Transverse colon (tissue), 4 donors: ENCODE measurements around the gene BIRC7. TPM values are rescaled to one million over a fixed set of nuclear protein-coding genes. Genes with fewer than 3 reads are reported as not detected.

Experiments
- DNase-seq: peaks from one replicate; pipeline ENCODE4 v3.0.0-alpha.2; 2019
- H3K27ac ChIP-seq, 4 donors: fragments of 200-600 bp; sonication (generic); 2 replicates each; pipeline ENCODE4 v1.5.1; 2016 to 2018; ENCODE audit warnings: inconsistent platforms in 4 of 4
- H3K27me3 ChIP-seq: fragments of 200-600 bp; sonication (generic); 2 replicates; pipeline ENCODE4 v1.5.1; 2017; ENCODE audit warnings: inconsistent platforms
- H3K36me3 ChIP-seq, 4 donors: fragments of 200-600 bp; sonication (generic); 2 replicates each; pipeline ENCODE4 v1.5.1; 2017 to 2019; ENCODE audit warnings: inconsistent platforms in 4 of 4
- H3K4me1 ChIP-seq, 4 donors: fragments of 200-600 bp; sonication (generic); 2 replicates each; pipeline ENCODE4 v1.5.1; 2017 to 2020; ENCODE audit warnings: inconsistent platforms in 4 of 4
- H3K4me3 ChIP-seq, 4 donors: fragments of 200-600 bp; sonication (generic); 1 replicate in 1 of 4; 2 replicates in 3 of 4; pipeline versions ENCODE4 v1.5.1 to v1.6.1; 2017 to 2019; ENCODE audit warnings: inconsistent platforms in 4 of 4
- H3K9me3 ChIP-seq, 2 donors: fragments of 200-600 bp; sonication (generic); 2 replicates each; pipeline ENCODE4 v1.5.1; 2017 to 2019; ENCODE audit warnings: inconsistent platforms in 2 of 2
- CTCF ChIP-seq, 5 experiments: fragments of 200-600 bp in 3 of 5; fragments of 450-650 bp in 2 of 5; sonication (generic) in 3 of 5; IDR thresholded peaks; 1 replicate in 2 of 5; 2 replicates in 3 of 5; pipeline ENCODE4 v1.5.1; 2016 to 2017; ENCODE audit warnings: antibody characterized with exemption in 5 of 5, inconsistent platforms in 3 of 5, mild to moderate bottlenecking in 2 of 5, moderate library complexity in 1 of 5
- EP300 ChIP-seq: sonication (generic); formaldehyde crosslinking; IDR thresholded peaks from one replicate; pipeline ENCODE4 v1.6.1; 2017; ENCODE audit warnings: antibody characterized with exemption, low read depth
- POLR2A ChIP-seq: fragments of 450-650 bp; IDR thresholded peaks from one replicate; pipeline ENCODE4 v1.6.1; 2016; ENCODE audit warnings: antibody characterized with exemption, mild to moderate bottlenecking, moderate library complexity
- POLR2AphosphoS5 ChIP-seq, 3 donors: sonication (generic); formaldehyde crosslinking; IDR thresholded peaks; one replicate each; pipeline ENCODE4 v1.6.1; 2016; ENCODE audit warnings: antibody characterized with exemption in 3 of 3
- whole genome bisulfite sequencing, 2 donors: methylation state at CpG; one replicate each; pipeline ENCODE4 v1.1.5; 2018; ENCODE audit warnings: low coverage in 1 of 2; 5-methylcytosine and 5-hydroxymethylcytosine counted together
- in situ Hi-C, 4 donors: fragments of 200-750 bp; cut with MboI; loops; one replicate each; pipeline versions ENCODE4 v1.15.0 to v1.15.1; 2017; ENCODE audit warnings: low sequenced_read_pairs in 3 of 4, low pct_ligation_motif_present in 1 of 4, low pct_unique_long_range_greater_than_20kb in 1 of 4
- intact Hi-C: fragments of 100-400 bp; cut with DNase I; formaldehyde crosslinking; loops from one replicate; pipeline ENCODE4 v1.15.1; 2023; ENCODE audit warnings: low total_unique reads
- total RNA-seq, 4 donors: library from RNA; depleted of rRNA; stranded (reverse); fragments of >200 nt; gene quantifications; one replicate each; pipeline ENCODE4 v1.1.0, GENCODE V29; 2016

BIRC7 gene
- total RNA-seq, 4 donors from 2014 or later: 1.6 to 12.7 TPM; not detected in 2

GRCh38 chr20:63268671-63269439 is 33.1 kb downstream of the BIRC7 start:
- H3K9me3 ChIP-seq: no peaks in the 10 kb centered on the region
- no peak for DNase-seq
- in situ Hi-C loops (no loop called here), intact Hi-C loops (no loop called here)
- WGBS, 2 donors: 44% methylated on average over 18 of the region's 18 CpGs; no CpG with 5 or more reads in 1 of the 2 donors
- peaks cover 5 to 15% (median 10%) of the 10 kb centered on the region in 4 donors for H3K4me1 ChIP-seq
- H3K4me3 ChIP-seq: no peak overlapping the region
- TF ChIP-seq CTCF (IDR thresholded peaks at IDR 0.05) (no peak), EP300 (no peak), POLR2AphosphoS5 (IDR thresholded peaks at IDR 0.05) (no peak), POLR2A (no peak)
- H3K27ac ChIP-seq: no peak overlapping the region
- H3K36me3 ChIP-seq: no peaks in the 10 kb centered on the region
- H3K27me3 ChIP-seq: peaks cover 32% of the 10 kb centered on the region

- Histone ChIP-seq H3K36me3 (no peaks in the 10 kb centered on the region), H3K4me3 (no peak overlapping the region), H3K4me1 (peaks cover 13 to 23% (median 18%) of the 10 kb centered on the region in 4 donors), H3K27ac (no peak overlapping the region), H3K27me3 (peaks cover 25% of the 10 kb centered on the region), H3K9me3 (no peaks in the 10 kb centered on the region)
- WGBS, 2 donors: 65 to 86% methylated on average over 2 to 9 of the region's 9 CpGs
- in situ Hi-C loops (no loop called here), intact Hi-C loops (no loop called here)
- no peak for TF ChIP-seq EP300
- DNase-seq: no peak
Measured at GRCh38 chr20:63269724-63270123, 34.0 kb downstream of the BIRC7 start.

- Histone ChIP-seq H3K4me3 (no peak overlapping the region), H3K27me3 (peaks cover 18% of the 10 kb centered on the region), H3K36me3 (no peaks in the 10 kb centered on the region), H3K4me1 (peaks cover 13 to 27% (median 19%) of the 10 kb centered on the region in 4 donors), H3K9me3 (no peaks in the 10 kb centered on the region), H3K27ac (no peak overlapping the region)
- in situ Hi-C loops: no loop called here
- DNase-seq: no peak
- WGBS, 2 donors: 92% methylated on average over 9 of the region's 9 CpGs; no CpG with 5 or more reads in 1 of the 2 donors
- TF ChIP-seq EP300 (no peak), CTCF (IDR thresholded peaks at IDR 0.05) (no peak), POLR2AphosphoS5 (IDR thresholded peaks at IDR 0.05) (no peak), POLR2A (no peak)
- intact Hi-C loops: no loop called here
Measured at GRCh38 chr20:63270606-63271325, 35.1 kb downstream of the BIRC7 start.

- in situ Hi-C loops: no loop called here
- intact Hi-C loops: no loop called here
- DNase-seq: peak; percentile 92
- H3K9me3 ChIP-seq: no peaks in the 10 kb centered on the region
- 0% methylated on average over 52 of the region's 97 CpGs; no CpG with 5 or more reads in 1 of the 2 donors for WGBS, 2 donors
- H3K27me3 ChIP-seq: peaks cover 5% of the 10 kb centered on the region
- peak within 1 kb of the TSS; percentile 82 to 85 (median 84) for H3K27ac ChIP-seq
- TF ChIP-seq EP300: no peak
- TF ChIP-seq CTCF (IDR thresholded peaks at IDR 0.05): no peak
- peak; percentile 63 to 85 (median 81) for TF ChIP-seq POLR2AphosphoS5 (IDR thresholded peaks at IDR 0.05)
- peak; percentile 58 for TF ChIP-seq POLR2A
- H3K36me3 ChIP-seq: peaks cover 0 to 5% (median 0%) of the 10 kb centered on the region in 4 donors
- H3K4me3 ChIP-seq: peak within 1 kb of the TSS; percentile 93 to 100 (median 95)
- peaks cover 13 to 27% (median 19%) of the 10 kb centered on the region in 4 donors for H3K4me1 ChIP-seq
Measured at GRCh38 chr20:63272105-63273058, 36.7 kb downstream of the BIRC7 start, which contains the start of gene ARFGAP1. ARFGAP1 (plus strand) TSS chr20:63272813; CDS start chr20:63275581, 2,768 bp downstream.
